ENCODE results near the gene MTCH1.

- TF ChIP-seq EZH2 (IDR thresholded peaks at IDR 0.05; ENCODE audit: low read depth, unreplicated experiment) (no peak), JUNB (IDR thresholded peaks at IDR 0.05; ENCODE audit: unreplicated experiment) (no peak), CREB1 (CRISPR knock-in tag; IDR thresholded peaks at IDR 0.05; ENCODE audit: low read depth) (no peak), CTCF (conservative IDR thresholded peaks at IDR 0.05; ENCODE audit: low read depth in 2 of 2) (no peak), POLR2AphosphoS5 (IDR thresholded peaks at IDR 0.05; ENCODE audit: low read depth) (no peak), REST (IDR thresholded peaks at IDR 0.05; ENCODE audit: unreplicated experiment) (no peak), ZNF331 (CRISPR knock-in tag; IDR thresholded peaks at IDR 0.05; ENCODE audit: low read depth) (no peak), EZH2phosphoT487 (IDR thresholded peaks at IDR 0.05; ENCODE audit: unreplicated experiment) (no peak)
Measured at GRCh38 chr6:36961441-36962435, 24.3 kb downstream of the MTCH1 start.
